Measurements from ENCODE around the gene KCNG2.
A peak's percentile ranks its signal among the peaks of the same experiment; 100 is the strongest.

Gene KCNG2

GRCh38 chr18:79800371-79801180 lies 2.8 kb downstream of the KCNG2 start:
- no peak for DNase-seq

DNA sequence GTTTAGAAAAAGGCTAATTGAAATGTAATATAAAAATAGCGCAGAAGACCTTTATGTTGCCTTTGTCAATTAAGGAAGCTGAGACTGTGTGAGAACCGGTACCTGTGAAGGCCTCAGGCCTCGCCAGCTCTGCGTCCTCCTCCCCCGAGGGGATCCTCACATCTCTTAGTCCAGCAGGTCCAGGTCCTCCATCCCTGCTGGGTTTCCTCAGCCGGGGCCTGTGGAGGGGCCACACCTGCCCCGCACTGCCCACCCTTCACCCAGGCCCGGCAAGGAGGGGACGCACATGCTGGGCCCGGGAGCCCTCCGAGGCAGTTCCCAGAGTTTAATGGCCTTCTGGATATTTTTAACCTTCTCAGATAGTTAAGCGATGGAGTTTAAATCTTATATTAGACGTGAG lies 3.5 kb downstream of the KCNG2 start:
- no peak for DNase-seq

- no peak for DNase-seq
Measured at GRCh38 chr18:79801641-79802040, 3.9 kb downstream of the KCNG2 start.

GRCh38 chr18:79802298-79802697 lies 4.6 kb downstream of the KCNG2 start:
- no peak for DNase-seq

- DNase-seq = no peak
Measured at GRCh38 chr18:79803611-79804051, 5.9 kb downstream of the KCNG2 start.

DNA sequence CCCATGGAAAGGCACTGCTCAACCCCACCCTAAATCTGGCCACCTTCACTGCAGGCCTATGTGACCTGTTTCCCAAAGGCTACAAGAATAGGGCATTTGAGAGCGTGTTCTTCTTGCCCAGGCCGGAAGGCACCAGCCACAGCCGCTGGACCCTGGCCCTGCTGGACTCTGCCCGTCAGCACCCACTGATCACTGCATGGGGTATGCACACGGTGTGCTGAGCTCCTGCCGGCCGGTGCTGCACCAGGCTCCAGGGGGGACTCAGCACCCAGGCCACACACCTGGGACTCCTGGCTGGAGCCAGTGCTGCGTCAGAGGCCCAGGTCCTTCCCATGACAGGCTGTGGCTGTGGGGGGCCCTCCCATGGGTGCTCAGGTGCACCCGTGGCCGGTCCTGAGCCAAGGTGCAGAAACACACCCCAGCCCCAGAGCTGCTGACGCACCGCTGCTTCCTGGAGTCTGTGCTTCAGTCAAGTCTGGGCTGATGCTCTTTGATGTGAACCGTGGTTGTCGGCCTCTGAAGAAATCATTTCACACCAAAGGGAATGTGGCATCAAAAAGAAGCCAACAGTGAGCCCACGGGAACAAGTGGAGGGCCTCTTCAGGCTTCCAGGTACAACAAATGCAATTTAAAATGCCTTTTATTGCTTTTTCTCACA lies 6.5 kb downstream of the KCNG2 start:
- no peak for DNase-seq

- no peak for DNase-seq
Measured at GRCh38 chr18:79805211-79805887, 7.6 kb downstream of the KCNG2 start.

GRCh38 chr18:79805926-79806487 lies 8.3 kb downstream of the KCNG2 start:
- DNase-seq = no peak

GRCh38 chr18:79806976-79807841 lies 9.5 kb downstream of the KCNG2 start:
- no peak for DNase-seq

GRCh38 chr18:79809482-79810192 lies 11.9 kb downstream of the KCNG2 start:
- DNase-seq = no peak

DNA sequence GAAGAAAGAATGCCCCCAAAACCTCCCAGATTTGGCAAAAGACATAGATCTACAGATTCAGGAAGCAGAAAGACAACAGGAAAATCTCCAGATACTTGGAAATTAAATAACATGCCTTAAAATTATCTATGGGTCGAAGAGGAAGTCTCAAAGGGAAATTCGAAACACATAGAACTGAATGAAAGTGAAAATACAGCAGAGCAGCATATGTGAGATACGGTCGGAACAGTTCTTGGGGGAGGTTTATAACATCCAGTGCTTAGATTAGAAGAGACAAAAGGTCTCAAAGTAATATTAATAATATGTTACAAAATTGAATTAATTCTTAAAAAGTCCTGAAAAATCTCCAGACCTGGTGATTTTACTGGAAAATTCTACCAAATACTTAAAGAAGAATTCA lies 14.3 kb downstream of the KCNG2 start:
- DNase-seq = no peak

GRCh38 chr18:79814373-79814772 lies 16.6 kb downstream of the KCNG2 start:
- no peak for DNase-seq

DNA sequence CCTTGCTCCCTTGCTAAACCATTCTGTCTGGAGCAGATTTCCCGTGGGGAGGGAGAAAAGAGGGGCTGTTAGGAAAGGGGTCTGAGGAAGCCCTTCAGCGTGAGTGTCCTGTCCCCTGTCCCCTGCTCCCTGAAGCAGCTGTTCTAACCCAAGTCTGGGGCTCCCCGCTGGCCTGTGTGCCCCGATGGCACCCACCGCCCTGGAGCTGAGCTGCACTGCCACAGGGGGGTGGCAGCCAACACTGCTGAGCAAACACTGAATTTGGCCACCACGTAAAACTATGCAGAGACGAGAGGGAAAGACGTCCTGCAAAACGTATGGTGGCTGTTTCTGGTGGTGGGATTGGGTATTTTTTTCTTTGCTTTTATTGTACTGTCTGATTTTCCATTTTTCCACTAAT lies 17.9 kb downstream of the KCNG2 start:
- DNase-seq = no peak

GRCh38 chr18:79816092-79816491 lies 18.4 kb downstream of the KCNG2 start:
- no peak for DNase-seq

- DNase-seq = no peak
Measured at GRCh38 chr18:79816981-79817606, 19.4 kb downstream of the KCNG2 start.

DNA sequence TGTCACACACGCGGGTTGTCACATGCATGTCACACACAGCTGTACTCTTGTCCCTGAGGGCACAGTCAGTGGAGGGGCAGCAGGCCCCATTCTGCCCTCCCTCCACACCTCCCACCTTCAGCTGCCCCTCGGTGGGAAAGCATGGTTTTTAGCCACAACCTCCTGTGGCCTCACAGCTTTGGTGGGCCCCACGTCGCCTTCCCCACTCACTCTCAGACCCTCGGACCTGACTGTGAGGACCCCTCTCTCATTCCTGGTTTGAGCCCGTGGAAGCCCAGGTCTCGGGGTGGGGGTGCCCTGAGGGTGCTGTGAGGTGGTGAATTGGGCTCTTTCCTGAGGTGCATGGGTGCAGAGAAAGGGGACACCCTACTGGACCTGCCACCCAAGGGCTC lies 19.9 kb downstream of the KCNG2 start:
- no peak for DNase-seq

GRCh38 chr18:79818036-79818435 lies 20.3 kb downstream of the KCNG2 start:
- no peak for DNase-seq

DNA sequence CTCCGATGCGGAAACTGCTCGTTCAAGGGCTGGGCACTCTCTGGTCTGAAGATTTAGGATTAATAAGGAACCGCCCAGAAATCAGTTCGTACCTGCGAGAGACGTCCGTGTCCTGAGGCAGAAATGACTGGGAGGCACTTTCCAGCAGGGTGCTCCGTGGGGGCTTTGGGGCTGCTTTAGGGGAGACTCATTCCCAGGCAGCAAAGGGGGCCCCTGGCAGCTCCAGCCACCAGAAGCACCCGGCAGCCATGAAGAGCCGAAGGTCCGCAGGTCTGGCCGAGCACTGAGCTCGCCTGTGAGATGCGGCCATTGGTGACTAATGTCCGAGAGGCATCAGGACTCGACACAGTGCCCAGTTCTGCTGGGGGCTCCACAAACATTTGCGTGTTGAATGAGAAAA lies 20.9 kb downstream of the KCNG2 start:
- DNase-seq = no peak

DNA sequence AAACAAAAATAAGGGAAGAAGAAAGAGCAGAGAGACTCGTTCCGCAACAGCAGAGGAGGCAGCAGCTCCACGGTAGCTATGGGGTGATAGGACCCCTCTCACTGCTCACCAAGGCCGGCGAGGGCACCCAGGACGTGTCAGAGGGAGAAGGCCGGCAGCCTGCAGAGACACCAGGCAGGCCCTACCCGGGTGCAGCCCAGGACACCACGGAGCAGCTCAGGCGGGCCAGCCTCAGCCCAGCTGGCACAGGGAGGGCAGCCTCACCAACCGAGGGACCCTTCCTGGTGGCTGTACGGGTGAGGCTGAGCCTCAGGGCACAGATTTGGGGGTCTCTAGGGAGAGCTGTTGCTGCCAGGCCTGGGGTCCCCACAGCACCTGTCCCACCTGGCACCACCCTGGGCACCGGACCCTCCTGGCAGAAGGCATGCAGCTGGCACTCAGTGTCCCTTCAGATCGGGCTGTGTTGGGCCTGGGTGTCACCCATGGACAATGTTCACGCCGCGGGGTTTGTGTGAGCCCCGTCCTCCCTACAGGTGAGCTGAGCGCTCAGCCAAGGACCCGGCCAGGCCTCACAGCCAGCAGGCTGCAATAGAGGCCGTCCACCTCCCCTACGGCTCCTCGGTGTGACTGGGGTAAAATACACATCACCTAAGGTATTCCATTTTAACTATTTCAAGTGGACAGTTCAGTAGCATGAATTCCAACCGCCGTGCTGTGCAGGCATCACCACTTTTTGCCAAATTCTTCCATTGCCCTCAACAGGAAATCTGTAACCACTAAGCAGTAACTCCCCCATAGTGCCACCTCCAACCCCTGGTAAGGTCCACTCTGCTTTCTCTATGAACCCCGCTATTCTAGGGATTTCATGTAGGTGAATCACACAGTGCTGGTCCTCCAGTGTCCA lies 21.6 kb downstream of the KCNG2 start:
- no peak for DNase-seq

GRCh38 chr18:79819968-79820351 lies 22.2 kb downstream of the KCNG2 start:
- peak in 1 of 2 donors; percentile 52 for DNase-seq

Measured in hippocampal formation (tissue), 2 donors.